Ishikawa (cell line): ENCODE measurements around the gene PEMT.

ENCODE experiments used
- CEBPB ChIP-seq: IDR thresholded peaks from 2 replicates; pipeline ENCODE4 v1.6.1; 2012
- CREB1 ChIP-seq: IDR thresholded peaks from 2 replicates; pipeline ENCODE4 v1.6.1; 2012; ENCODE audit warnings: low read depth
- EGR1 ChIP-seq: IDR thresholded peaks from 2 replicates; pipeline ENCODE4 v1.6.1; 2012
- EP300 ChIP-seq: IDR thresholded peaks from 2 replicates; pipeline ENCODE4 v1.6.1; 2012; ENCODE audit warnings: borderline replicate concordance
- FOXM1 ChIP-seq: IDR thresholded peaks from 2 replicates; pipeline ENCODE4 v1.6.1; 2012; ENCODE audit warnings: low read depth, borderline replicate concordance
- MAX ChIP-seq: IDR thresholded peaks from 2 replicates; pipeline ENCODE4 v1.6.1; 2012
- NFIC ChIP-seq: IDR thresholded peaks from 2 replicates; pipeline ENCODE4 v1.6.1; 2012
- RAD21 ChIP-seq: IDR thresholded peaks from 2 replicates; pipeline ENCODE4 v1.6.1; 2012; ENCODE audit warnings: low read depth
- TAF1 ChIP-seq: IDR thresholded peaks from 2 replicates; pipeline ENCODE4 v1.6.1; 2012; ENCODE audit warnings: low read depth, mild to moderate bottlenecking
- TCF12 ChIP-seq: IDR thresholded peaks from 2 replicates; pipeline ENCODE4 v1.6.1; 2012; ENCODE audit warnings: low read depth
- TEAD4 ChIP-seq: IDR thresholded peaks from 2 replicates; pipeline ENCODE4 v1.6.1; 2012
- USF1 ChIP-seq: IDR thresholded peaks from 2 replicates; pipeline ENCODE4 v1.6.1; 2012
- YY1 ChIP-seq: IDR thresholded peaks from 2 replicates; pipeline ENCODE4 v1.6.1; 2012; ENCODE audit warnings: low read depth
- ZBTB7A ChIP-seq: IDR thresholded peaks from 2 replicates; pipeline ENCODE4 v1.6.1; 2012; ENCODE audit warnings: low read depth
- TF ChIP-seq, protein P1 (sequence below): IDR thresholded peaks from 2 replicates; pipeline ENCODE4 v1.6.1; 2012; ENCODE audit warnings: low read depth, mild to moderate bottlenecking

PEMT gene

GRCh38 chr17:17609121-17609520 lies 17.6 kb upstream of the PEMT start:
- TF ChIP-seq NFIC (no peak), USF1 (peak; percentile 95)

- TF ChIP-seq CEBPB: no peak
- TF ChIP-seq RAD21: no peak
- no peak for TF ChIP-seq EGR1
- no peak for TF ChIP-seq FOXM1
- no peak for TF ChIP-seq TEAD4
- TF ChIP-seq YY1: no peak
- no peak for TF ChIP-seq TCF12
- no peak for TF ChIP-seq CREB1
- TF ChIP-seq ZBTB7A: no peak
- no peak for TF ChIP-seq NFIC
- TF ChIP-seq, protein P1, sequence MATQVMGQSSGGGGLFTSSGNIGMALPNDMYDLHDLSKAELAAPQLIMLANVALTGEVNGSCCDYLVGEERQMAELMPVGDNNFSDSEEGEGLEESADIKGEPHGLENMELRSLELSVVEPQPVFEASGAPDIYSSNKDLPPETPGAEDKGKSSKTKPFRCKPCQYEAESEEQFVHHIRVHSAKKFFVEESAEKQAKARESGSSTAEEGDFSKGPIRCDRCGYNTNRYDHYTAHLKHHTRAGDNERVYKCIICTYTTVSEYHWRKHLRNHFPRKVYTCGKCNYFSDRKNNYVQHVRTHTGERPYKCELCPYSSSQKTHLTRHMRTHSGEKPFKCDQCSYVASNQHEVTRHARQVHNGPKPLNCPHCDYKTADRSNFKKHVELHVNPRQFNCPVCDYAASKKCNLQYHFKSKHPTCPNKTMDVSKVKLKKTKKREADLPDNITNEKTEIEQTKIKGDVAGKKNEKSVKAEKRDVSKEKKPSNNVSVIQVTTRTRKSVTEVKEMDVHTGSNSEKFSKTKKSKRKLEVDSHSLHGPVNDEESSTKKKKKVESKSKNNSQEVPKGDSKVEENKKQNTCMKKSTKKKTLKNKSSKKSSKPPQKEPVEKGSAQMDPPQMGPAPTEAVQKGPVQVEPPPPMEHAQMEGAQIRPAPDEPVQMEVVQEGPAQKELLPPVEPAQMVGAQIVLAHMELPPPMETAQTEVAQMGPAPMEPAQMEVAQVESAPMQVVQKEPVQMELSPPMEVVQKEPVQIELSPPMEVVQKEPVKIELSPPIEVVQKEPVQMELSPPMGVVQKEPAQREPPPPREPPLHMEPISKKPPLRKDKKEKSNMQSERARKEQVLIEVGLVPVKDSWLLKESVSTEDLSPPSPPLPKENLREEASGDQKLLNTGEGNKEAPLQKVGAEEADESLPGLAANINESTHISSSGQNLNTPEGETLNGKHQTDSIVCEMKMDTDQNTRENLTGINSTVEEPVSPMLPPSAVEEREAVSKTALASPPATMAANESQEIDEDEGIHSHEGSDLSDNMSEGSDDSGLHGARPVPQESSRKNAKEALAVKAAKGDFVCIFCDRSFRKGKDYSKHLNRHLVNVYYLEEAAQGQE: no peak
- TF ChIP-seq EP300: no peak
- no peak for TF ChIP-seq TAF1
- no peak for TF ChIP-seq MAX
- TF ChIP-seq USF1: no peak
Observed at GRCh38 chr17:17606416-17607000, 15.0 kb upstream of the PEMT start.

GRCh38 chr17:17605729-17606088 lies 14.2 kb upstream of the PEMT start:
- TF ChIP-seq TAF1 (no peak), NFIC (no peak), RAD21 (no peak), YY1 (no peak), USF1 (no peak)
- TF ChIP-seq, protein P1: no peak

- TF ChIP-seq NFIC: no peak
- TF ChIP-seq CEBPB: 0 out of 2 replicates have a peak, but pooled peaks have one; percentile 28
Observed at GRCh38 chr17:17605083-17605728, 13.7 kb upstream of the PEMT start.

DNA sequence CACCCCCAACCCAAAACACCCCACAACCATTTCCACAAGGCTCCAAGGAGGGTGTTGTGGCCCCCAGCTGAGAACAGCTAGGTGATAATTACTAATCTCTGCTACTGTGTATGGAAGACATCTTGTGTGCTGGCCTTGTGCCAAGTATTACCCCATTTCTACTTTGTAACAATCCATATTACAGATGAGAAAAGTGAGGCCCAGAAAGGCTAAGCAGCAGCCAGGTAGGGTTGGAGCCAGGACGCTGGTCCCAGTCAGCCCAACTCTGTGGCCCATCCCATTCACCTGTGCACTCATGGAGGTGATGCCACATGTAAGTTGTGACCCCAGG lies 12.4 kb upstream of the PEMT start:
- TF ChIP-seq MAX: no peak
- TF ChIP-seq RAD21: no peak
- no peak for TF ChIP-seq CREB1
- TF ChIP-seq FOXM1: no peak
- TF ChIP-seq NFIC: peak; percentile 52; the same call in 1 of the 2 replicates
- TF ChIP-seq, protein P1: no peak
